CD4-positive, alpha-beta T cell (primary cell): ENCODE measurements around the gene FNBP1L. TPM values are rescaled to one million over a fixed set of nuclear protein-coding genes. Genes with fewer than 3 reads are reported as not detected.

Experiments used
- ATAC-seq: fragments of 200-7000 bp; cut with Tn5 transposase; one replicate; pipeline ENCODE4 v1.10.0; 2022; ENCODE audit warnings: mild to moderate bottlenecking; ENCODE audit not compliant: poor library complexity
- CTCF ChIA-PET: fragments of 350-600 bp; sonication (Branson Sonifier 250); formaldehyde crosslinking; loops from one replicate; lab custom pipeline; 2021; ENCODE audit warnings: antibody characterized with exemption, inconsistent platforms; lab: Charles Lee
- POLR2A ChIA-PET: fragments of 350-600 bp; sonication (Branson Sonifier 250); formaldehyde crosslinking; loops from one replicate; lab custom pipeline; 2021; ENCODE audit warnings: antibody characterized with exemption, inconsistent platforms; lab: Charles Lee
- DNase-seq, 14 experiments: peaks; one replicate each; pipeline ENCODE4 v3.0.0-alpha.2; 2013 to 2020; ENCODE audit warnings: mixed read lengths in 2 of 14
- H3K27ac ChIP-seq, 2 donors: one replicate each; pipeline versions ENCODE4 v1.5.1 to v1.7.0; 2013; ENCODE audit warnings: low read length in 2 of 2, low read depth in 1 of 2, mild to moderate bottlenecking in 1 of 2
- H3K27me3 ChIP-seq, 2 experiments: 1 replicate in 1 of 2; 2 replicates in 1 of 2; pipeline versions ENCODE4 v1.6.1 to v1.7.0; 2013; ENCODE audit warnings: low read length in 2 of 2, control low read depth in 1 of 2, mild to moderate bottlenecking in 1 of 2, moderate library complexity in 1 of 2; ENCODE audit not compliant: insufficient read depth in 2 of 2, control insufficient read depth in 1 of 2
- H3K36me3 ChIP-seq: one replicate; pipeline ENCODE4 v1.6.1; 2013; ENCODE audit warnings: low read length, control low read depth; ENCODE audit not compliant: insufficient read depth
- H3K4me1 ChIP-seq: one replicate; pipeline ENCODE4 v1.6.1; 2013; ENCODE audit warnings: low read length, control low read depth; ENCODE audit not compliant: insufficient read depth
- H3K4me3 ChIP-seq: one replicate; pipeline ENCODE4 v1.5.1; 2013; ENCODE audit warnings: mild to moderate bottlenecking, low read length, moderate library complexity
- H3K9me3 ChIP-seq, 2 experiments: 1 replicate in 1 of 2; 2 replicates in 1 of 2; pipeline versions ENCODE4 v1.6.1 to v1.7.0; 2013; ENCODE audit warnings: low read length in 2 of 2, mild to moderate bottlenecking in 2 of 2, control low read depth in 1 of 2, moderate library complexity in 1 of 2; ENCODE audit not compliant: control insufficient read depth in 1 of 2, insufficient read depth in 1 of 2
- H3K27ac Mint-ChIP-seq: one replicate; pipeline ENCODE4 v1.8.0; 2020; ENCODE audit warnings: mixed read lengths
- H3K27me3 Mint-ChIP-seq: one replicate; pipeline ENCODE4 v1.8.0; 2021; ENCODE audit warnings: mixed read lengths
- H3K36me3 Mint-ChIP-seq: one replicate; pipeline ENCODE4 v1.8.0; 2021; ENCODE audit warnings: low read depth, mixed read lengths
- H3K4me1 Mint-ChIP-seq: one replicate; pipeline ENCODE4 v1.8.0; 2021; ENCODE audit warnings: low read depth, mixed read lengths
- H3K4me3 Mint-ChIP-seq: one replicate; pipeline ENCODE4 v1.8.0; 2020; ENCODE audit warnings: mild to moderate bottlenecking, mixed read lengths
- H3K9me3 Mint-ChIP-seq: one replicate; pipeline ENCODE4 v1.8.0; 2020; ENCODE audit warnings: mixed read lengths
- CTCF ChIP-seq: fragments of 200-600 bp; IDR thresholded peaks from one replicate; pipeline ENCODE4 v1.8.0; 2022; ENCODE audit warnings: antibody characterized with exemption, mild to moderate bottlenecking
- intact Hi-C, 2 experiments: fragments of 100-400 bp; cut with DNase I in 1 of 2; cut with micrococcal nuclease in 1 of 2; formaldehyde crosslinking; loops; one replicate each; pipeline versions ENCODE4 v1.15.1 to v1.9.0; 2023 to 2025; cut with DNase I, micrococcal nuclease
- total RNA-seq, 174 experiments: library from RNA in 2 of 174; stranded (reverse) in 2 of 174; gene quantifications; one replicate each; pipeline ENCODE4 v1.2.3 and lab custom pipeline; 2021 to 2026

Gene FNBP1L
- total RNA-seq, 2 experiments from 2014 or later: 1.1 TPM

- Histone ChIP-seq H3K27ac (no peak overlapping the region), H3K4me3 (no peak overlapping the region), H3K36me3 (no peaks in the 10 kb centered on the region), H3K27me3 (peaks cover 0 to 6% of the 10 kb centered on the region in 2 experiments), H3K9me3 (no peaks in the 10 kb centered on the region), H3K4me1 (no peaks in the 10 kb centered on the region)
- DNase-seq (no peak), ATAC-seq (no peak)
- H3K36me3 Mint-ChIP-seq: no peaks in the 10 kb centered on the region
- ChIA-PET CTCF (no interaction called here), POLR2A (no interaction called here)
- no peaks in the 10 kb centered on the region for H3K4me1 Mint-ChIP-seq
- intact Hi-C loops: loop anchor here (2.0 to 10.0 kb wide), 6 partner anchors 133 to 975 kb away; partner anchors contain the start of gene ABCD3 (in 1 of the 2)
- H3K27me3 Mint-ChIP-seq: no peaks in the 10 kb centered on the region
- TF ChIP-seq CTCF: no peak
- no peak overlapping the region for H3K4me3 Mint-ChIP-seq
- no peak overlapping the region for H3K27ac Mint-ChIP-seq
- no peaks in the 10 kb centered on the region for H3K9me3 Mint-ChIP-seq
Observed at GRCh38 chr1:93440272-93440671, 7.6 kb upstream of the FNBP1L start.

GRCh38 chr1:93440706-93441105 is 7.2 kb upstream of the FNBP1L start:
- POLR2A ChIA-PET: no interaction called here
- CTCF ChIA-PET: no interaction called here
- no peak for ATAC-seq

GRCh38 chr1:93441589-93441988 is 6.3 kb upstream of the FNBP1L start:
- ChIA-PET CTCF (no interaction called here), POLR2A (no interaction called here)
- intact Hi-C loops: loop anchor here (2.0 to 10.0 kb wide), 6 partner anchors 134 to 973 kb away; partner anchors contain the start of gene ABCD3 (in 1 of the 2)
- no peak overlapping the region for H3K27ac Mint-ChIP-seq
- no peaks in the 10 kb centered on the region for H3K9me3 ChIP-seq
- H3K4me1 ChIP-seq: no peaks in the 10 kb centered on the region
- H3K4me3 Mint-ChIP-seq: no peak overlapping the region
- no peaks in the 10 kb centered on the region for H3K36me3 ChIP-seq
- H3K4me1 Mint-ChIP-seq: peaks cover under 1% of the 10 kb centered on the region
- no peak for TF ChIP-seq CTCF
- no peak overlapping the region for H3K27ac ChIP-seq
- no peaks in the 10 kb centered on the region for H3K27me3 Mint-ChIP-seq
- no peaks in the 10 kb centered on the region for H3K36me3 Mint-ChIP-seq
- H3K4me3 ChIP-seq: no peak overlapping the region
- ATAC-seq (no peak), DNase-seq (no peak)
- no peaks in the 10 kb centered on the region for H3K9me3 Mint-ChIP-seq
- H3K27me3 ChIP-seq: peaks cover 0 to 3% of the 10 kb centered on the region in 2 experiments

More at GRCh38 chr1:93440706-93441105, 7.2 kb upstream of the FNBP1L start:
- TF ChIP-seq CTCF: no peak
- Histone ChIP-seq H3K27ac (no peak overlapping the region), H3K9me3 (no peaks in the 10 kb centered on the region), H3K27me3 (peaks cover 0 to 6% of the 10 kb centered on the region in 2 experiments), H3K36me3 (no peaks in the 10 kb centered on the region), H3K4me3 (no peak overlapping the region), H3K4me1 (no peaks in the 10 kb centered on the region)
- no peaks in the 10 kb centered on the region for H3K4me1 Mint-ChIP-seq
- no peaks in the 10 kb centered on the region for H3K27me3 Mint-ChIP-seq
- DNase-seq: no peak
- no peak overlapping the region for H3K27ac Mint-ChIP-seq
- H3K9me3 Mint-ChIP-seq: no peaks in the 10 kb centered on the region
- H3K4me3 Mint-ChIP-seq: no peak overlapping the region
- intact Hi-C loops: loop anchor here (2.0 to 10.0 kb wide), 6 partner anchors 133 to 974 kb away; partner anchors contain the start of gene ABCD3 (in 1 of the 2)
- no peaks in the 10 kb centered on the region for H3K36me3 Mint-ChIP-seq
